GM21360 (cell line): ENCODE data around the gene HSPG2.
"Not testable (repeated sequence)": the region's sequence is repeated elsewhere in the genome, so short reads cannot be mapped to it uniquely, and the experiment has no call there.

Experiments
- ATAC-seq: cut with Tn5 transposase; IDR thresholded peaks from one replicate; pipeline ENCODE4 v1.9.1; 2021; ENCODE audit warnings: mild to moderate bottlenecking, moderate library complexity; ENCODE audit not compliant: unreplicated experiment

The HSPG2 gene

GRCh38 chr1:21935393-21935804 lies 1.7 kb downstream of the HSPG2 start:
- ATAC-seq = no peak

GRCh38 chr1:21933397-21934248 lies 3.5 kb downstream of the HSPG2 start:
- no peak for ATAC-seq

- no peak for ATAC-seq
Measured at GRCh38 chr1:21932127-21932526, 5.0 kb downstream of the HSPG2 start.

- no peak for ATAC-seq
Measured at GRCh38 chr1:21931171-21932093, 5.7 kb downstream of the HSPG2 start.

GRCh38 chr1:21930629-21931170 lies 6.4 kb downstream of the HSPG2 start:
- ATAC-seq = no peak

GRCh38 chr1:21930080-21930571 lies 7.0 kb downstream of the HSPG2 start:
- no peak for ATAC-seq

GRCh38 chr1:21927533-21928237 lies 9.4 kb downstream of the HSPG2 start:
- ATAC-seq = no peak

GRCh38 chr1:21926814-21927532 lies 10.1 kb downstream of the HSPG2 start:
- no peak for ATAC-seq

- ATAC-seq = no peak
Measured at GRCh38 chr1:21926065-21926464, 11.0 kb downstream of the HSPG2 start.

- no peak for ATAC-seq
Measured at GRCh38 chr1:21925334-21925940, 11.7 kb downstream of the HSPG2 start.

- ATAC-seq = no peak
Measured at GRCh38 chr1:21924503-21925005, 12.6 kb downstream of the HSPG2 start.

GRCh38 chr1:21922090-21923013 lies 14.8 kb downstream of the HSPG2 start:
- no peak for ATAC-seq

GRCh38 chr1:21921100-21921875 lies 15.8 kb downstream of the HSPG2 start:
- no peak for ATAC-seq

- no peak for ATAC-seq
Measured at GRCh38 chr1:21919520-21919919, 17.6 kb downstream of the HSPG2 start.

- ATAC-seq = not testable (repeated sequence)
Measured at GRCh38 chr1:21917239-21917631, 19.9 kb downstream of the HSPG2 start.

- ATAC-seq = no peak
Measured at GRCh38 chr1:21916447-21917238, 20.5 kb downstream of the HSPG2 start.
